SU-DHL-6 (cell line): Measurements from ENCODE around the gene ENO1.

Experiments
- H2AFZ ChIP-seq: fragments of 200-600 bp; sonication (generic); 2 replicates; pipeline ENCODE4 v1.6.1; 2014; ENCODE audit warnings: low read depth, mild to moderate bottlenecking, moderate library complexity, mixed read lengths, antibody characterized with exemption, low read length; ENCODE audit not compliant: severe bottlenecking
- H3F3A ChIP-seq: fragments of 200-600 bp; shearing (Covaris generic); 2 replicates; pipeline ENCODE4 v1.6.0; 2016; ENCODE audit warnings: antibody characterized with exemption, mild to moderate bottlenecking; ENCODE audit not compliant: insufficient read depth
- H3K27ac ChIP-seq: fragments of 200-600 bp; sonication (generic); 2 replicates; pipeline ENCODE4 v1.5.1; 2016; ENCODE audit warnings: low read depth, mild to moderate bottlenecking, low read length, moderate library complexity, mixed read lengths
- H3K27me3 ChIP-seq: fragments of 200-600 bp; sonication (generic), shearing (Covaris generic); 2 replicates; pipeline ENCODE4 v1.6.0; 2014; ENCODE audit warnings: mild to moderate bottlenecking, low read length
- H3K36me3 ChIP-seq: fragments of 200-600 bp; sonication (generic); 2 replicates; pipeline ENCODE4 v1.6.1; 2014; ENCODE audit warnings: mild to moderate bottlenecking, low read length, mixed read lengths
- H3K4me2 ChIP-seq: fragments of 300-600, 200-600 bp; shearing (Covaris generic), sonication (generic); 2 replicates; pipeline ENCODE4 v1.6.0; 2014; ENCODE audit warnings: low read length, low read depth, mild to moderate bottlenecking; ENCODE audit not compliant: poor library complexity, severe bottlenecking
- H3K4me3 ChIP-seq: fragments of 200-600 bp; sonication (generic); 2 replicates; pipeline ENCODE4 v1.5.1; 2014; ENCODE audit warnings: antibody characterized with exemption, low read length, mild to moderate bottlenecking, mixed read lengths; ENCODE audit not compliant: insufficient read depth, poor library complexity, severe bottlenecking
- H3K79me2 ChIP-seq: fragments of 200-600 bp; sonication (generic); 2 replicates; pipeline ENCODE4 v1.6.1; 2014; ENCODE audit warnings: mild to moderate bottlenecking, low read length, moderate library complexity; ENCODE audit not compliant: insufficient read depth
- H3K9ac ChIP-seq: fragments of 200-600 bp; sonication (generic); 2 replicates; pipeline ENCODE4 v1.7.0; 2014; ENCODE audit warnings: mild to moderate bottlenecking, low read length
- H3K9me2 ChIP-seq: fragments of 200-600 bp; sonication (generic); replicated peaks from 2 replicates; pipeline ENCODE4 v1.6.1; 2014; ENCODE audit warnings: low read length; ENCODE audit not compliant: insufficient read depth
- H3K9me3 ChIP-seq: fragments of 200-600 bp; sonication (generic); 2 replicates; pipeline ENCODE4 v1.6.1; 2014; ENCODE audit warnings: low read length, mixed read lengths; ENCODE audit not compliant: insufficient read depth
- H4K20me1 ChIP-seq: fragments of 200-600 bp; sonication (generic); 2 replicates; pipeline ENCODE4 v1.6.1; 2014; ENCODE audit warnings: low read depth, mild to moderate bottlenecking, antibody characterized with exemption, low read length, moderate library complexity, mixed read lengths
- CTCF ChIP-seq: fragments of 200-600 bp; sonication (generic); IDR thresholded peaks from one replicate; pipeline ENCODE4 v1.5.1; 2017; ENCODE audit warnings: antibody characterized with exemption, mild to moderate bottlenecking, low read length, moderate library complexity; ENCODE audit not compliant: insufficient read depth, poor library complexity, severe bottlenecking
- EZH2phosphoT487 ChIP-seq: fragments of 200-600 bp; sonication (generic), shearing (Covaris generic); conservative IDR thresholded peaks from 2 replicates; pipeline ENCODE4 v1.6.1; 2018; ENCODE audit warnings: mild to moderate bottlenecking, antibody characterized with exemption, low read length, moderate library complexity, mixed read lengths

The ENO1 gene

GRCh38 chr1:8871965-8872399, 6.5 kb downstream of the ENO1 start:
- Histone ChIP-seq H3K27me3 (no peaks in the 10 kb centered on the region), H3F3A (peaks cover 46% of the 10 kb centered on the region), H4K20me1 (peaks cover 74% of the 10 kb centered on the region), H3K4me2 (no peak overlapping the region), H3K27ac (no peak overlapping the region), H2AFZ (no peak overlapping the region), H3K9ac (no peak overlapping the region), H3K9me2 (no peaks in the 10 kb centered on the region), H3K4me3 (no peak overlapping the region), H3K9me3 (no peaks in the 10 kb centered on the region), H3K36me3 (peaks cover 79% of the 10 kb centered on the region), H3K79me2 (peaks cover 72% of the 10 kb centered on the region)
- TF ChIP-seq CTCF: no peak
- TF ChIP-seq EZH2phosphoT487: no peak

GRCh38 chr1:8871539-8871935, 6.9 kb downstream of the ENO1 start:
- Histone ChIP-seq H3K4me2 (no peak overlapping the region), H3K79me2 (peaks cover 68% of the 10 kb centered on the region), H3F3A (peaks cover 46% of the 10 kb centered on the region), H3K9me2 (no peaks in the 10 kb centered on the region), H2AFZ (no peak overlapping the region), H3K27me3 (no peaks in the 10 kb centered on the region), H3K9me3 (no peaks in the 10 kb centered on the region), H3K4me3 (no peak overlapping the region), H3K9ac (no peak overlapping the region), H3K27ac (no peak overlapping the region), H3K36me3 (peaks cover 83% of the 10 kb centered on the region), H4K20me1 (peaks cover 79% of the 10 kb centered on the region)
- TF ChIP-seq EZH2phosphoT487 (no peak), CTCF (no peak)

GRCh38 chr1:8870616-8871538, 7.6 kb downstream of the ENO1 start:
- TF ChIP-seq EZH2phosphoT487 (no peak), CTCF (no peak)
- H2AFZ ChIP-seq: no peak overlapping the region
- peaks cover 61% of the 10 kb centered on the region for H3K79me2 ChIP-seq
- H3K9me2 ChIP-seq: no peaks in the 10 kb centered on the region
- no peak overlapping the region for H3K4me2 ChIP-seq
- H3K36me3 ChIP-seq: peaks cover 79% of the 10 kb centered on the region
- no peak overlapping the region for H3K9ac ChIP-seq
- no peaks in the 10 kb centered on the region for H3K9me3 ChIP-seq
- no peak overlapping the region for H3K4me3 ChIP-seq
- no peak overlapping the region for H3K27ac ChIP-seq
- peaks cover 75% of the 10 kb centered on the region for H4K20me1 ChIP-seq
- H3F3A ChIP-seq: peaks cover 40% of the 10 kb centered on the region
- H3K27me3 ChIP-seq: no peaks in the 10 kb centered on the region
